Mucosa of stomach (tissue), 1 donor: ENCODE measurements around the gene PTN.
"Not testable (repeated sequence)": the region's sequence is repeated elsewhere in the genome, so short reads cannot be mapped to it uniquely, and the experiment has no call there.

Experiments used
- H3K27me3 ChIP-seq: one replicate; pipeline ENCODE4 v1.7.0; 2013; ENCODE audit warnings: mild to moderate bottlenecking, low read length; ENCODE audit not compliant: control insufficient read depth, insufficient read depth
- H3K36me3 ChIP-seq: one replicate; pipeline ENCODE4 v1.7.0; 2013; ENCODE audit warnings: low read length; ENCODE audit not compliant: control insufficient read depth, insufficient read depth
- H3K4me1 ChIP-seq: one replicate; pipeline ENCODE4 v1.7.0; 2013; ENCODE audit warnings: mild to moderate bottlenecking, low read length; ENCODE audit not compliant: control insufficient read depth, insufficient read depth
- H3K4me3 ChIP-seq: one replicate; pipeline ENCODE4 v1.7.0; 2013; ENCODE audit warnings: low read length
- H3K9ac ChIP-seq: one replicate; pipeline ENCODE4 v1.7.0; 2013; ENCODE audit warnings: mild to moderate bottlenecking, low read length, moderate library complexity
- H3K9me3 ChIP-seq: one replicate; pipeline ENCODE4 v1.7.0; 2013; ENCODE audit warnings: mild to moderate bottlenecking, low read length, moderate library complexity; ENCODE audit not compliant: control insufficient read depth
- donor health status: Pancreatic carcinoma.

The PTN gene

DNA sequence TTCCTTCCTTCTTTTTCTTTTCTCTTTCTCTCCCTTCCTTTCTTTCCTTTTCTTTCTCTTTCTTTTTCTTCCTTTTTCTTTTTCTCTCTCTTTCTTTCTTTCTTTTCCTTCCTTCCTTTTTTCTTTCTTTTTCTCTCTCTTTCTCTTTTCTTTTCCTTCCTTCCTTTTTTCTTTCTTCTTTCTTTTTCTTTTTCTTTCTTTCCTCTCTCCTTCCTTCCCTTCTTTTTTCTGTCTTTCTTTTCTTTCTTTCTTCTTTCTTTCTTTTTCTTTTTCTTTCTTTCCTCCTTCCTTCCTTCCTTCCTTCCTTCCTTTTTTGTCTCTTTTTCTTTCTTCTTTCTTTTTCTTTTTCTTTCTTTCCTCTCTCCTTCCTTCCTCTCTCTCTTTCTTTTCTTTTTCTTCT, 136.8 kb downstream of the PTN start:
- Histone ChIP-seq H3K4me1 (no peaks in the 10 kb centered on the region), H3K9ac (no peak overlapping the region), H3K36me3 (no peaks in the 10 kb centered on the region), H3K27me3 (no peaks in the 10 kb centered on the region), H3K4me3 (no peak overlapping the region), H3K9me3 (no peaks in the 10 kb centered on the region)

DNA sequence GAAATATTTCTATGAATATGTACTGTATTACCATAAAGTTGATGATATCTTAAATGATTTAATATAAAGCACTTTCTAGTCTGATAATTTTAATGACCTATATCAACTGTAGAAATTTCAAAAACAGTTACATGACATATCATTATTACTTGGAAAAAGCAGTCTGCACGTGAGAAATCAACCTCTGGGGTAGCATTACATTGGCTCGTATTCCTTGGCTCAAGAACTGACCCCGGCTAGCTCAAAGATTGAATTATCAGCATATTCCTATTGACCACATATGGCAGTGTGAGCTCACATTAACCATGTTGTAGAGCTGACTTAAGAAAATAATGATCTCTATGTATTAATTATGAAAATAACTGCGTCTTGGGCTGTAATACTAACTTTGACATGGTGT, 139.3 kb downstream of the PTN start:
- Histone ChIP-seq H3K4me3 (no peak overlapping the region), H3K36me3 (no peaks in the 10 kb centered on the region), H3K4me1 (no peaks in the 10 kb centered on the region), H3K9me3 (no peaks in the 10 kb centered on the region), H3K27me3 (no peaks in the 10 kb centered on the region), H3K9ac (no peak overlapping the region)

DNA sequence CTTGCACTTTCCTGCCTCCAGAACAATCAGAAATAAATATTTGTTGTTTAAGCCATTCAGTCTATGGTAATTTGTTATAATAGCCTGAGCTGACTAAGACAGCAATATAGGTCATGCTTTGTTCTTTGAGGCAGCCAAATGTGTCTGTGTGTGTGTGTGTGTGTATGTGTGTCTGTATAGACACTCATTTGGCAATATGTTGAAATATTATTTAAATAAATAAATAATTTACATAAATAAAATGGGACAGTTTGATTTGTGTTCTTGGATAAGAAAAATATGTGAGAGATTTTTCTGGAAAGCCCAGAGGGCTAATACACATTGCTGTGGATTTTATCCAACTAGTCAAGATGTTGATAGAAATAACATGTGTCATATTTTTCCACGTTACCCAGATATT, 140.2 kb downstream of the PTN start:
- no peak overlapping the region for H3K9ac ChIP-seq

DNA sequence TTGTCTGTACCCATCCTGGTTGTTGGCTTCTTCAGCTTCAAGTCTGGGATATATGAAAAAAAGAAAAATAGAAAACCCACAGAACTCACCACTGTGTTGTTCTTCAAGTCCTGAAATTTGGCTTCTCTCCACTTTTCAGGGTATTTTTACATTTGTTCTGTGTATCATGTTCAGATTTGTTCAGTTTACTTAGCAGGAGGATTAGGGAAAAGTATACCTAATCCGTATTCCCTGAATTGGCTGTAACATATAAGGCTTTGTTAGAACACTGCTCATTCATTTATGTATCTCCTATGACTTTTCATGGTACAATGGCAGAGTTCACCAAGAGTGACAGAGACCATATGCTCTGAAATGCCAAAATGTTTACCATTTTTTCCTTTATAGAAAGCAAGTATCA, 146.9 kb downstream of the PTN start:
- no peaks in the 10 kb centered on the region for H3K27me3 ChIP-seq
- H3K36me3 ChIP-seq, result no peaks in the 10 kb centered on the region
- H3K9me3 ChIP-seq, result no peaks in the 10 kb centered on the region
- H3K4me3 ChIP-seq, result no peak overlapping the region
- H3K9ac ChIP-seq, result no peak overlapping the region
- H3K4me1 ChIP-seq, result no peaks in the 10 kb centered on the region

More for the DNA sequence above, 140.2 kb downstream of the PTN start:
- Histone ChIP-seq H3K4me3 (no peak overlapping the region), H3K4me1 (no peaks in the 10 kb centered on the region), H3K27me3 (no peaks in the 10 kb centered on the region), H3K36me3 (no peaks in the 10 kb centered on the region), H3K9me3 (no peaks in the 10 kb centered on the region)

DNA sequence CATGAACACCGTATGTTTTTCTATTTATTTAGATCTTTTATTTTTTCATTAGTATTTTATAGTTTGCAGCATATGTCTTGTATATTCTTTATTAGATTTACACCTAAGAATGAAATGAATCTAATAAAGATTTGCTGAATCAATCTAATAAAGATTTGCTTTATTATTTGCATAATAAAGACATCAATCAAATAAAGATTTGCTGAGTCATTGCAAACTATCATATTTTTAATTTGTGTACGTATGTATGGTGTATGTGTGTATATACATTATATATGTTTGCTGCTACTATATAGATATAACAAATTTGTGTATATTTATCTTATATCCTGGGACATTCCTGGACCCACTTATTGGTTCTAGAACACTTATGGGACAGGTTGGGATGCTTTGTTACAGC, 147.5 kb downstream of the PTN start:
- no peaks in the 10 kb centered on the region for H3K9me3 ChIP-seq
- H3K27me3 ChIP-seq, result no peaks in the 10 kb centered on the region
- H3K4me3 ChIP-seq, result no peak overlapping the region
- no peaks in the 10 kb centered on the region for H3K4me1 ChIP-seq
- H3K36me3 ChIP-seq, result no peaks in the 10 kb centered on the region
- no peak overlapping the region for H3K9ac ChIP-seq

DNA sequence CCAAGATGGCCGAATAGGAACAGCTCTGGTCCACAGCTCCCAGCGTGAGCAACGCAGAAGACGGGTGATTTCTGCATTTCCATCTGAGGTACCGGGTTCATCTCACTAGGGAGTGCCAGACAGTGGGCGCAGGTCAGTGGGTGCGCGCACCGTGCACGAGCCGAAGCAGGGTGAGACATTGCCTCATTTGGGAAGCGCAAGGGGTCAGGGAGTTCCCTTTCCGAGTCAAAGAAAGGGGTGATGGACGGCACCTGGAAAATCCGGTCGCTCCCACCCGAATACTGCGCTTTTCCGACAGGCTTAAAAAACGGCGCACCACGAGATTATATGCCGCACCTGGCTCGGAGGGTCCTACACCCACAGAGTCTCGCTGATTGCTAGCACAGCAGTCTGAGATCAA, 161.9 kb downstream of the PTN start:
- H3K27me3 ChIP-seq, H3K9ac ChIP-seq, H3K9me3 ChIP-seq, H3K36me3 ChIP-seq, H3K4me3 ChIP-seq, H3K4me1 ChIP-seq: not testable (repeated sequence)
